DLD1 (cell line): ENCODE results near the gene IQCM.

Experiments
- in situ Hi-C: cut with HindIII; loops from 2 replicates; pipeline ENCODE4 v1.10.0; 2017; ENCODE audit warnings: low sequenced_read_pairs

IQCM gene

GRCh38 chr4:149711593-149712365 is 103.9 kb downstream of the IQCM start:
- in situ Hi-C loops: no loop called here

- in situ Hi-C loops: no loop called here
Observed at GRCh38 chr4:149709640-149710039, 106.0 kb downstream of the IQCM start.

GRCh38 chr4:149708513-149709130 is 107.0 kb downstream of the IQCM start:
- in situ Hi-C loops: no loop called here

- in situ Hi-C loops: no loop called here
Observed at GRCh38 chr4:149707862-149708261, 107.8 kb downstream of the IQCM start.

GRCh38 chr4:149706942-149707341 is 108.7 kb downstream of the IQCM start:
- in situ Hi-C loops: no loop called here

- in situ Hi-C loops: no loop called here
Observed at GRCh38 chr4:149702414-149703293, 113.0 kb downstream of the IQCM start.

GRCh38 chr4:149701435-149702156 is 114.0 kb downstream of the IQCM start:
- in situ Hi-C loops: no loop called here

- in situ Hi-C loops: no loop called here
Observed at GRCh38 chr4:149700272-149700671, 115.4 kb downstream of the IQCM start.

- in situ Hi-C loops: no loop called here
Observed at GRCh38 chr4:149699642-149700041, 116.0 kb downstream of the IQCM start.

GRCh38 chr4:149690726-149691125 is 124.9 kb downstream of the IQCM start:
- in situ Hi-C loops: no loop called here

GRCh38 chr4:149684516-149684915 is 131.1 kb downstream of the IQCM start:
- in situ Hi-C loops: no loop called here

GRCh38 chr4:149676076-149676475 is 139.6 kb downstream of the IQCM start:
- in situ Hi-C loops: no loop called here

- in situ Hi-C loops: no loop called here
Observed at GRCh38 chr4:149645790-149646189, 169.9 kb downstream of the IQCM start.

GRCh38 chr4:149638073-149638472 is 177.6 kb downstream of the IQCM start:
- in situ Hi-C loops: no loop called here

GRCh38 chr4:149634368-149634767 is 181.3 kb downstream of the IQCM start:
- in situ Hi-C loops: no loop called here

- in situ Hi-C loops: no loop called here
Observed at GRCh38 chr4:149631629-149632028, 184.0 kb downstream of the IQCM start.

- in situ Hi-C loops: no loop called here
Observed at GRCh38 chr4:149630064-149630463, 185.6 kb downstream of the IQCM start.

- in situ Hi-C loops: no loop called here
Observed at GRCh38 chr4:149605601-149606378, 209.9 kb downstream of the IQCM start.

- in situ Hi-C loops: no loop called here
Observed at GRCh38 chr4:149604827-149605226, 210.8 kb downstream of the IQCM start.

GRCh38 chr4:149595500-149595899 is 220.1 kb downstream of the IQCM start:
- in situ Hi-C loops: no loop called here
